ENCODE data around the gene DCDC2C.

The DCDC2C gene

GRCh38 chr2:3838348-3838747 lies 135.0 kb downstream of the DCDC2C start:
- no peak for DNase-seq

- no peak for DNase-seq
Measured at GRCh38 chr2:3839476-3839875, 136.1 kb downstream of the DCDC2C start.

GRCh38 chr2:3840611-3841155 lies 137.3 kb downstream of the DCDC2C start:
- no peak for DNase-seq

DNA sequence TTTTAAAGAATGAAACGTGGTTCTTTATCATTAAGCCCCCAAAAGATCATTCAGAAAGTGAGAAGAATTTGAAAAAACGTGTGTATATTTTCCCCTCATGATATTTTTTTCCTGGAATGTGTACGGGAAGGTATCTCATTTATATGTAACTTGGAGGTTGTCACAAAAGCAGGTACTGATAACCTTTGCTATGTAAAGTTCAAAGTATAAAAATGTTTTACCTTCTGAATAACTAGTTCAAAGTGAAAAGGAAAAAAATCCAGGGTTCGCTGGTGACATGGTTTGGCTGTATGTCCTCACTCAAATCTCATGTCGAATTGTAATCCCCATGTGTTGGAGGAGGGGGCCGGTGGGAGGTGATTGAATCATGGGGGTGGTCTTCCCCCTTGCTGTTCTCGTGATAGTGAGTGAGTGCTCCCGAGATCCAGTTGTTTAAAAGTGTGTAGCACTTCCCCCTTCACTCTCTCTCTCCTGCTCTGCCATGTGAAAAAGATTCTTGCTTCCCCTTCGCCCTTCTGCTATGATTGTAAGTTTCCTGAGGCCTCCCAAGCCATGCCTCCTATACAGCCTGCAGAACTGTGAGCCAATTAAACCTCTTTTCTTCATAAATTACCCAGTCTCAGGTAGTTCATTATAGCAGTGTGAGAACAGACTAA lies 144.2 kb downstream of the DCDC2C start:
- DNase-seq = no peak

DNA sequence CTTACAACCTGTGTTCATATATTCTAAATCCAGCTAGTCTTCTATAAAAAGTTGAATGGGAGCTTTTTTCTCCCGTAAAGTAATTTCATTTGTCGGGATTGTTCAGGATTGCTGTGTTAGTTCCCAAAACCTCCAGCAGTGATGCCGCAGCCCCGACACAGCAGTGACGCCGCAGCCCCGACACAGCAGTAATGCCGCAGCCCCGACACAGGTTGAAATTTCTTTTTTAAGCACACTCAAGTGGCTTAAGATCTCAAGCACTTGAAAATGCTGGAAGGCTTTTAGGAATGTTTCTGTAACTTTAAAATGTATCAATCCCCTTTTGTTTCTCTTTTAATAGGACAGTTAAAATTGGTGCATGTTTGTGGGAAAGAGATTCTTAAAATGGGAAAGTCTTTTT lies 145.4 kb downstream of the DCDC2C start:
- DNase-seq = no peak

DNA sequence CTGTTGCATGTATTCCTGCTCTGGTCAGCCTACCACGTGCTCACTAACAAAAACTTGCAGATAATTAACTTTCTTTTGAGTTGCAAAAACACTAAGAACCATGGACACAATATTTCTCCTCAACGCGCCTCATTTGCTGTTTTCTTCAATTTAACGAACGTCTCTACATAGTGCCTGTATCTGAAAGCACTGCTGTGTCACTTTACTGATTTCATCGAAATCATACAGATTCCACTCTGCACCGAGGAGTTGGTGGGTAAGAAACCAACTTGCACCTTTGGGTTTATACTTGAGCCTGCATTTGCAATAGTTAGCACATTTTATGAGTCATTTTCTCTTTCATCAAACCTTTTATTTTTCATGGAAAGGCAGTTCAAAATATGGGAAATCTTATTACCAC lies 145.8 kb downstream of the DCDC2C start:
- DNase-seq = no peak

DNA sequence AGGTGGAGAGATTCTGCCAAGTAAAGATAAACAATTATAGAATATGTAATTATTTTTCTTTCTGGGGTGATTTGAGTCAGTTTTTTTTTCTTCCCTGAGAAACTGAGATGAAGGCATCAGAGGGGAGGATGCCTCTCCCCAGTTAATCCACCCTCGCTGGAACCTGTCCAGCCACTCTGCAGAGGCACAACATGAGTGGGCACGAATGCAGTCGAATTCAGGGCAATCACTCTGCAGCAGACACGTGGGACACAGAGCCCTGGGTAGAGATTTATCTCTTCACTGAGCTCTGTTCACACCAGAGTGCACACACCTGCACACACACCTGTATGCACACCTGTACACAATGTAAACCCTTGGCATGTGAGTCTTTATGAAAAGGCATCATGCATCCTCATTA lies 154.2 kb downstream of the DCDC2C start:
- DNase-seq = no peak

GRCh38 chr2:3864943-3865865 lies 161.8 kb downstream of the DCDC2C start:
- DNase-seq = no peak

DNA sequence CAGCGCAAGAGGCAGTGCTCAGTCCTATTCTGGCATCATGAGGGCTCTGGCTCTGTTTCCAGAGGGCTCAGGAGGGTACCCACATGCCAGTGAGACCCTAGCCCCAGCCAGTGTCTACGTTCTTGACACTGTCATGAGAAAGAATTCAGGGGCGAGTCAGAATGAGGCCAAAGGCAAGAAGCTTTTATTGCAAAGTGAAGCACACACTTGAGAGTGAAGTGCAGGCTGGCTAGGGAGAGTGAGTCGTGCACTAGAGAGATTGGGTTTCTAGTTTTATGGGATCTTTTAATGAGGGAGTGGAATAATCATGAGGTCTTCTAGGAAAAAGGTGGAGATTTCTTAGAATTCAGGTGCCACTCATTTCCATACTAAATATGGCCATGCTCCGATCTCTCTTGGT lies 164.1 kb downstream of the DCDC2C start:
- no peak for DNase-seq

DNA sequence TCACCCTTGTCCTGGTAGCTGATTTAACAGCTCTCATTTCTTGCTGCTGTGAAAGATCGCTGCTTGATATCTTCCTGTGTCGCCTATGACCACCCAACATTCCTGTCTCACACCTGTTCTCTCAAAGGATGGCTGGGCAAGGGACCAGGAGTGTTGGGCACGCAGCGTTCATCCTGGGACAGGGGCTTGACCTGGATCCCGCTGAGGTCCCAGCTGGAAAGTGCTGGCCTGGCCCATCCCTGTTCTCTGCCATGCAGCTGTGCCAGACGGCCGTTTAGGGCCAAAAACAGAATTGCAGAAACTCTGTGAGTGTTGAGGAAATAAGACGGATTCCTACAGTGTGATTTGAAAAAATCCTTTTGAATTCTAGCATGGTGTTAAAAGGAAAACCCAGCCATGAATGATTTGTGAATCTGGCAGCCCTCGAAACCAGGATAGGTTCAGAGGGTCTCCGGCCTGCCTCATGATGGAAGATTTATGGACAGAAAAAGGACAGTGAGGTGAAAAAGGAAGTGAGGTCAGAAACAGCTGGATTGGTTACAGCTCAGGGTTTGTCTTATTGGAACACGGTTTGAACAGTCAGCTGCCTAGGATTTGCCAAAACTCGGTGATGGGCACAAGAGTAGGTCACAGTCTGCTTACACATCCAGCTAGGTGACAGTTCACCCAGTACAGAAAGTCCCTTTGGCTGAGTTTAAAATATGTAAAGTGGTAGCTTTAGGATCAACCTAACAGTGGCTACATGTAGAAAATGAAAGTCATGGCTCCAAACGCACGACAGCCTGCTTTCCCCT lies 164.8 kb downstream of the DCDC2C start:
- DNase-seq = no peak

DNA sequence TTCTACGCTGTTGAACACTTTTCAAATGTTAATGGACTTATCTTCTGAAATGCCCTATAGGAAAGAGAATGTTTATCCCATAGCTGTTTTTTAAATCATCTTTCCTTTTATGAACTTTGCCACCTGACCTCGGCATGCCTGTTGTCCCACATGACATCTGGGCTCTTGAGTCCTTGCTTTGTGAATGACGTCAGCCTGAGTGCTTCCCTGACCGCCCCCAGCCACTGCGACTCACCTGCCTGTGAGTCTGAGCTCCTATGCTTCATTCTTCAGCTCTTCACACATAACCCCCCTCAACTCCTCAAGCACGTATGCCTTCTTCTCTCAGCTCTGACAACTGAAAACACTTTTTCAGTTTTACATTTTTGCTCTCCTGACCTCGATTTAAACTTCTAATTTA lies 166.8 kb downstream of the DCDC2C start:
- DNase-seq = no peak

DNA sequence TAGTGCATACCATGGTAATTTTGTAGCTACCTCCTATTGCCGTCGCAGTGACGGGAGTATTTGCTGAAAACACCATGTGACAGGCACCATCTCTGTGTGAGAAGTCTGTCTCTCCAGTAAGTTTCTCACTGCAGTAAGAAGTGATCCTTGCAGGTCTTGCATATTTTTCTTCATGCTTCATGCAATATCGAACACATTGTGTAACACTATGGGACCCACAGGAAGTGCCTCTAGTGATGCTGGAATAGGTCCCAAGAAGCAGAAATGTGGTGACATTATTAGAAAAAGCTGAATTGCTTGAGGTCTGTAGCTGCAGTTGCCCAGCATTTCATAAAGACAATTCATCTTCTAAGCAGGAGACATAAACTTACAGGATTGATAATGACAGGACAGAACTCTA lies 167.6 kb downstream of the DCDC2C start:
- no peak for DNase-seq

GRCh38 chr2:3872451-3872850 lies 169.1 kb downstream of the DCDC2C start:
- no peak for DNase-seq

- no peak for DNase-seq
Measured at GRCh38 chr2:3873899-3874298, 170.5 kb downstream of the DCDC2C start.

GRCh38 chr2:3876221-3876620 lies 172.8 kb downstream of the DCDC2C start:
- no peak for DNase-seq

DNA sequence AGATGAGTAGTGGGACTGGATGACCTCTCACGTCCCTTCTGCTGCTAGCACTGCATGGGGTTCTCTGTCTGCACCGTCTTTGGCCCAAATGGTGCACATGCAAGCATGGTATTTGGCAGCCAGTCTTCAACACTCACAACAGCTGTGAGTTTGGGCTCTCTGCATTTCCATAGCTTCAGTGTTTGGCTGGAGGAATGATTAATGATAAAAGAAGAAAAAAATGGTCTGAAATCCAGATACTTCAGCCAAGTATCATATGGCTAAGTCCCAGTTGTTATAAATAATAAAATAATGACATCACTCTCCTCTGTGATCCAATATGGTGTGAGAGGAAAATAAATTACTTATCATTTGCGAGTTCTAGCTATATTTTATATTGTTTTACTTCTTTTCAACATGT lies 173.3 kb downstream of the DCDC2C start:
- DNase-seq = no peak

GRCh38 chr2:3885629-3886628 lies 182.6 kb downstream of the DCDC2C start:
- no peak for DNase-seq

GRCh38 chr2:3895021-3895420 lies 191.6 kb downstream of the DCDC2C start:
- DNase-seq = no peak

Measured in EL (cell line).